HepG2 (cell line): ENCODE results near the gene MAT2A.
A peak's percentile ranks its signal among the peaks of the same experiment; 100 is the strongest.

Experiments
- ESRRA ChIP-seq: sonication (generic); formaldehyde crosslinking; IDR thresholded peaks from 2 replicates; pipeline ENCODE4 v1.5.1; 2020; ENCODE audit warnings: mild to moderate bottlenecking, low read depth, missing genetic modification reagents
- JUND ChIP-seq: sonication (generic); formaldehyde crosslinking; IDR thresholded peaks from 2 replicates; pipeline ENCODE4 v1.8.0; 2022; ENCODE audit warnings: mild to moderate bottlenecking, missing genetic modification reagents
- NFIB ChIP-seq: sonication (generic); formaldehyde crosslinking; IDR thresholded peaks from 2 replicates; pipeline ENCODE4 v1.9.0; 2021; ENCODE audit warnings: missing genetic modification reagents, mild to moderate bottlenecking, borderline replicate concordance
- NFYB ChIP-seq: sonication (generic); formaldehyde crosslinking; IDR thresholded peaks from 2 replicates; pipeline ENCODE4 v1.4.0; 2020; ENCODE audit warnings: missing genetic modification reagents
- PHF21A ChIP-seq: sonication (generic); formaldehyde crosslinking; IDR thresholded peaks from 2 replicates; pipeline ENCODE4 v1.5.0; 2020; ENCODE audit warnings: mild to moderate bottlenecking, missing genetic modification reagents
- POLR2A ChIP-seq, 2 experiments: IDR thresholded peaks; 2 replicates each; pipeline ENCODE4 v1.6.1; 2011; ENCODE audit warnings: low read depth in 2 of 2, low read length in 2 of 2, mild to moderate bottlenecking in 1 of 2, moderate library complexity in 1 of 2; ENCODE audit not compliant: insufficient read depth in 1 of 2
- ZNF652 ChIP-seq: IDR thresholded peaks from 2 replicates; pipeline ENCODE4 v1.6.1; 2016; ENCODE audit warnings: low read depth, borderline replicate concordance
- ZNF660 ChIP-seq: sonication (generic); formaldehyde crosslinking; IDR thresholded peaks from 2 replicates; pipeline ENCODE4 v1.5.1; 2020; ENCODE audit warnings: mild to moderate bottlenecking, low read depth, missing genetic modification reagents, borderline replicate concordance

DNA sequence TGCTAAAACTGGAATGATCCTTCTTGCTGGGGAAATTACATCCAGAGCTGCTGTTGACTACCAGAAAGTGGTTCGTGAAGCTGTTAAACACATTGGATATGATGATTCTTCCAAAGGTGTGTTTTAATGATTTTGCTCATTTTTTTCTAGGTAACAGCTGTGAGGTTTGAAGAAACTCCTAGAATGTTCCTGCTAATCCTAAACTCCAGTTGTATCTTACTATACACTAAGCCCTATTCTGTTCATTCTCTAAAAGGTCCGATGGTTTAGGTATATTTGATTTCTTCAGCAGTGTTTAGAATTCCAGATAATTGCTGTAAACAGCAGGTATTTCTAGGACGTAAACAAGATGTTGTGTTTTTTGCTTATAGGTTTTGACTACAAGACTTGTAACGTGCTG, 2.3 kb downstream of the MAT2A start:
- TF ChIP-seq NFIB (CRISPR knock-in tag) (no peak), POLR2A (IDR thresholded peaks at IDR 0.05; ENCODE audit: insufficient read depth in 1 of 2, low read depth in 2 of 2, low read length in 2 of 2) (peak in 1 of 2 experiments; percentile 31; a peak in 1 of 4 replicates), ESRRA (CRISPR knock-in tag) (no peak), NFYB (CRISPR knock-in tag) (no peak), JUND (no peak), PHF21A (CRISPR knock-in tag) (no peak), ZNF660 (CRISPR knock-in tag) (no peak), ZNF652 (CRISPR knock-in tag) (no peak)
